OCI-LY3 (cell line): ENCODE measurements around the gene HEXIM1.
A peak's percentile ranks its signal among the peaks of the same experiment; 100 is the strongest.

Experiments
- H2AFZ ChIP-seq: fragments of 200-600, 300-600 bp; shearing (Covaris generic); 2 replicates; pipeline ENCODE4 v1.6.0; 2014; ENCODE audit warnings: antibody characterized with exemption, low read depth, low read length
- H3K27ac ChIP-seq: fragments of 200-600, 300-600 bp; sonication (generic); 2 replicates; pipeline ENCODE4 v1.5.1; 2014; ENCODE audit warnings: mild to moderate bottlenecking, low read length, moderate library complexity, mixed read lengths
- H3K27me3 ChIP-seq: fragments of 200-600, 300-600 bp; sonication (generic); 2 replicates; pipeline ENCODE4 v1.6.1; 2014; ENCODE audit warnings: low read depth, low read length, mixed read lengths
- H3K36me3 ChIP-seq: fragments of 200-600, 300-600 bp; sonication (generic); replicated peaks from 2 replicates; pipeline ENCODE3; 2014; ENCODE audit warnings: low read depth, low read length, mixed read lengths
- H3K4me1 ChIP-seq: fragments of 300-600, 200-600 bp; sonication (generic); 2 replicates; pipeline ENCODE4 v1.6.1; 2014; ENCODE audit warnings: low read length, mixed read lengths
- H3K4me2 ChIP-seq: fragments of 200-600, 300-600 bp; sonication (generic); 2 replicates; pipeline ENCODE4 v1.6.1; 2014; ENCODE audit warnings: low read length, mixed read lengths
- H3K4me3 ChIP-seq: fragments of 300-600, 200-600 bp; sonication (generic); 2 replicates; pipeline ENCODE4 v1.5.1; 2014; ENCODE audit warnings: antibody characterized with exemption, mild to moderate bottlenecking, low read length, moderate library complexity
- H3K79me2 ChIP-seq: fragments of 300-600, 200-600 bp; shearing (Covaris generic); 2 replicates; pipeline ENCODE4 v1.6.1; 2014; ENCODE audit warnings: mild to moderate bottlenecking, low read length, mixed read lengths
- H3K9ac ChIP-seq: fragments of 300-600, 200-600 bp; shearing (Covaris generic); 2 replicates; pipeline ENCODE4 v1.6.0; 2014; ENCODE audit warnings: mild to moderate bottlenecking, low read length, moderate library complexity
- H3K9me3 ChIP-seq: fragments of 200-600, 300-600 bp; shearing (Covaris generic); 2 replicates; pipeline ENCODE4 v1.6.1; 2014; ENCODE audit warnings: low read length, mixed read lengths; ENCODE audit not compliant: insufficient read depth
- H4K20me1 ChIP-seq: fragments of 200-600, 300-600 bp; sonication (generic); 2 replicates; pipeline ENCODE4 v1.6.1; 2016; ENCODE audit warnings: low read length, mixed read lengths; ENCODE audit not compliant: insufficient read depth
- EZH2phosphoT487 ChIP-seq: fragments of 200-600 bp; shearing (Covaris generic); IDR thresholded peaks from 2 replicates; pipeline ENCODE4 v1.6.1; 2018; ENCODE audit warnings: antibody characterized with exemption, mixed run types, low read depth
- TF ChIP-seq, protein P1 (sequence below): fragments of 200-600, 300-600 bp; sonication (generic); IDR thresholded peaks from 2 replicates; pipeline ENCODE4 v1.5.1; 2014; ENCODE audit warnings: antibody characterized with exemption, low read length, low read depth

HEXIM1 gene

GRCh38 chr17:45132572-45133463, 15.5 kb upstream of the HEXIM1 start:
- peak overlapping the region; percentile 72; the same call in 1 of the 2 replicates for H2AFZ ChIP-seq
- peak overlapping the region; percentile 96 for H3K4me3 ChIP-seq
- H4K20me1 ChIP-seq = no peaks in the 10 kb centered on the region
- H3K27ac ChIP-seq = peak overlapping the region; percentile 67
- H3K27me3 ChIP-seq = no peaks in the 10 kb centered on the region; the same call in 1 of the 2 replicates
- H3K4me1 ChIP-seq = peaks cover 10% of the 10 kb centered on the region
- no peaks in the 10 kb centered on the region for H3K36me3 ChIP-seq
- no peaks in the 10 kb centered on the region for H3K79me2 ChIP-seq
- H3K9me3 ChIP-seq = no peaks in the 10 kb centered on the region
- TF ChIP-seq, protein P1, sequence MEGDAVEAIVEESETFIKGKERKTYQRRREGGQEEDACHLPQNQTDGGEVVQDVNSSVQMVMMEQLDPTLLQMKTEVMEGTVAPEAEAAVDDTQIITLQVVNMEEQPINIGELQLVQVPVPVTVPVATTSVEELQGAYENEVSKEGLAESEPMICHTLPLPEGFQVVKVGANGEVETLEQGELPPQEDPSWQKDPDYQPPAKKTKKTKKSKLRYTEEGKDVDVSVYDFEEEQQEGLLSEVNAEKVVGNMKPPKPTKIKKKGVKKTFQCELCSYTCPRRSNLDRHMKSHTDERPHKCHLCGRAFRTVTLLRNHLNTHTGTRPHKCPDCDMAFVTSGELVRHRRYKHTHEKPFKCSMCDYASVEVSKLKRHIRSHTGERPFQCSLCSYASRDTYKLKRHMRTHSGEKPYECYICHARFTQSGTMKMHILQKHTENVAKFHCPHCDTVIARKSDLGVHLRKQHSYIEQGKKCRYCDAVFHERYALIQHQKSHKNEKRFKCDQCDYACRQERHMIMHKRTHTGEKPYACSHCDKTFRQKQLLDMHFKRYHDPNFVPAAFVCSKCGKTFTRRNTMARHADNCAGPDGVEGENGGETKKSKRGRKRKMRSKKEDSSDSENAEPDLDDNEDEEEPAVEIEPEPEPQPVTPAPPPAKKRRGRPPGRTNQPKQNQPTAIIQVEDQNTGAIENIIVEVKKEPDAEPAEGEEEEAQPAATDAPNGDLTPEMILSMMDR = peak; percentile 78
- no peak for TF ChIP-seq EZH2phosphoT487
- peak overlapping the region; percentile 76 for H3K9ac ChIP-seq
- H3K4me2 ChIP-seq = peak overlapping the region; percentile 99

DNA sequence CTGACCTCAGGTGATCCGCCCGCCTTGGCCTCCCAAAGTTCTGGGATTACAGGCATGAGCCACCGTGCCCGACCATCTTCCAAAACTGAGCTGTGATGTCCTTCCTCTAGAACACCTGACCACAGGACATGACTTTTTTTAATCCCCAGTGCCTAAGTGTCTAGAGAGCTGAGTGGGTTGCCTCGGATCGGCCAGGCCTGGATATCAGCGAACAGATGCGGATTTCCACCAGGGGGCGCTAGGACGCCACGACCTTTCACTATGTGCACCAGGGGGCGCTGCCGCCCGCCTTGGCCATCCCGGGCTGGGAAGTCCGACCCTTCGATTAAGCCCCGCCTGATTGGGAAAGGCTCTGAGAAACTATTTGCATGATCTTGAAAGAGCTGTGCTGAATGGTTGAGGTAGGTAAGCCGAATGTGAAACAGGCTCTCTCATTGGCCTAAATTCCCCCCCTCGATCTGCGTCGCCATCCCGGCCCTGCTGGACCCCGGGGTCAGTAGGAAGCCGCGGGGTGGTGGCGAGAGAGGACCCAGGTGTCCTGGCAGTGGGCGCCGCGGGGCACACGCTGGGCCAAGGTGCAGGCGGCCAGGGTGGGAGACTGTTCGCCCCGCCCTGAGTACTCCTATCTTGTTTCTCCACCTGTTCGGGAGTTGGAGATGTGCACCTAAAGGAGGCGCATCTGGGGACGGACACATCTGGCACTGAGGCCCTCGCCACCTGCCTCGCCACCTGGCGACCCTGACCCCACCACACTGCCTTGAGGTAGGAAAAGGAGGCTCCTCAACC, 12.9 kb upstream of the HEXIM1 start, which contains the start of gene ACBD4:
ACBD4 (plus strand) TSS at position 496 of the 786 bp plus-strand sequence. CDS start 458 bp downstream, outside the sequence.
- peak within 1 kb of the TSS; percentile 83 for H3K9ac ChIP-seq
- H2AFZ ChIP-seq = peak within 1 kb of the TSS; percentile 50; the same call in 1 of the 2 replicates
- H3K4me3 ChIP-seq = peak within 1 kb of the TSS; percentile 85
- H3K79me2 ChIP-seq = no peaks in the 10 kb centered on the region
- H3K27me3 ChIP-seq = no peaks in the 10 kb centered on the region
- H3K9me3 ChIP-seq = no peaks in the 10 kb centered on the region
- no peaks in the 10 kb centered on the region for H3K36me3 ChIP-seq
- 0 out of 2 replicates have a peak within 1 kb of the TSS, but pooled peaks have one; percentile 5 for H3K27ac ChIP-seq
- peaks cover 10% of the 10 kb centered on the region for H3K4me1 ChIP-seq
- no peaks in the 10 kb centered on the region for H4K20me1 ChIP-seq
- TF ChIP-seq EZH2phosphoT487 = no peak
- TF ChIP-seq, protein P1 = peak; percentile 100
- H3K4me2 ChIP-seq = peak within 1 kb of the TSS; percentile 100

GRCh38 chr17:45135978-45136791, 12.1 kb upstream of the HEXIM1 start:
- Histone ChIP-seq H3K9me3 (no peaks in the 10 kb centered on the region), H3K36me3 (no peaks in the 10 kb centered on the region), H3K4me3 (peak overlapping the region; percentile 85), H3K27ac (0 out of 2 replicates have a peak overlapping the region, but pooled peaks have one; percentile 5), H2AFZ (peak overlapping the region; percentile 50; the same call in 1 of the 2 replicates), H3K4me1 (peaks cover 10% of the 10 kb centered on the region), H3K4me2 (peak overlapping the region; percentile 100), H3K79me2 (no peaks in the 10 kb centered on the region), H3K27me3 (no peaks in the 10 kb centered on the region), H4K20me1 (no peaks in the 10 kb centered on the region), H3K9ac (peak overlapping the region; percentile 83)
- TF ChIP-seq, protein P1 = no peak
